Measurements from ENCODE around the gene EBNA1BP2. TPM values are rescaled to one million over a fixed set of nuclear protein-coding genes. Genes with fewer than 3 reads are reported as not detected.
A peak's percentile ranks its signal among the peaks of the same experiment; 100 is the strongest.

Gene EBNA1BP2
- total RNA-seq, 1 donor from 2014 or later = 81.6 TPM

DNA sequence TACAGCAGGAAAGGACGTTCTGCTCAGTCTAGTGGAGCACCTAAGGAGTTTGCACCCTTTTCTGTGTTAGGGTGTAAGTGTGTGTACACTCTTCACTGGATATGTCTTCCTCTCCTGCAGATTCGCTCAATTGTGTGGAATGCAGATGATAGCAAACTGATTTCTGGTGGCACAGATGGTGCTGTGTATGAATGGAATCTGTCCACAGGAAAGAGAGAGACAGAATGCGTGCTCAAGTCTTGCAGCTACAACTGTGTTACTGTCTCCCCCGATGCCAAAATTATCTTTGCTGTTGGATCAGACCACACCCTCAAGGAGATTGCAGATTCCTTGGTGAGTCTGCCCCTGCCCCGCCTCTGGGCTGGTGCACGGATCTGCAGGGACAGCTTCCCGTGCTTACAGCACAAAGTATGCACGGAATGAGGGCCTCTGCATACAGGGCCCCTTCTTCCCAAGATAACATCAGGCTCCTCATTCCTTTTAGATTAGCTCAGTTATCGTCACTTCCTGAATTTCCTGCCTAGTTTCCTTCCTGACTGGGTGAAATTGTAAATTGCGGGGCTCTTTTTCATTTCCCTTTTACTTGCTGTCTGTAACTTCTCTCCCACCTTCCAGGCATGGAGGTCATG, 34.6 kb upstream of the EBNA1BP2 start:
- Mint-ChIP-seq H3K4me1 (ENCODE audit: low read depth, unreplicated experiment) (peaks cover 30% of the 10 kb centered on the region), H3K9me3 (ENCODE audit: unreplicated experiment) (peaks cover 8% of the 10 kb centered on the region), H3K36me3 (ENCODE audit: low read depth, unreplicated experiment) (no peaks in the 10 kb centered on the region), H3K4me3 (ENCODE audit: unreplicated experiment) (peak overlapping the region; percentile 47), H3K27me3 (ENCODE audit: low read depth, unreplicated experiment) (no peaks in the 10 kb centered on the region), H3K27ac (ENCODE audit: unreplicated experiment) (peak overlapping the region; percentile 97)
- Histone ChIP-seq H3K9ac (ENCODE audit: low read length) (peak overlapping the region; percentile 70), H3K27ac (ENCODE audit: low read depth, low read length) (peak overlapping the region; percentile 94), H3K4me2 (ENCODE audit: low read length) (peak overlapping the region; percentile 80), H3K79me2 (ENCODE audit: insufficient read depth, low read length) (no peaks in the 10 kb centered on the region), H3K4me1 (ENCODE audit: insufficient read depth, low read length) (peaks cover 26% of the 10 kb centered on the region), H3K4me3 (ENCODE audit: insufficient read depth, low read depth, low read length) (peak overlapping the region; percentile 38), H3K36me3 (ENCODE audit: insufficient read depth, low read length) (no peaks in the 10 kb centered on the region), H3K27me3 (ENCODE audit: insufficient read depth, low read length) (no peaks in the 10 kb centered on the region), H3K9me3 (ENCODE audit: insufficient read depth, low read depth, low read length) (no peaks in the 10 kb centered on the region), H4K20me1 (ENCODE audit: insufficient read depth, low read length) (no peaks in the 10 kb centered on the region), H2AFZ (ENCODE audit: low read depth, low read length) (peak overlapping the region; percentile 75)
- FAIRE-seq (peak; percentile 89), DNase-seq (ENCODE audit: low read depth) (peak; percentile 95)
- no peak for TF ChIP-seq EZH2 (IDR thresholded peaks at IDR 0.05; ENCODE audit: insufficient read depth, low read length)
- TF ChIP-seq CTCF (IDR thresholded peaks at IDR 0.05; ENCODE audit: insufficient read depth, low read depth, low read length) = no peak

DNA sequence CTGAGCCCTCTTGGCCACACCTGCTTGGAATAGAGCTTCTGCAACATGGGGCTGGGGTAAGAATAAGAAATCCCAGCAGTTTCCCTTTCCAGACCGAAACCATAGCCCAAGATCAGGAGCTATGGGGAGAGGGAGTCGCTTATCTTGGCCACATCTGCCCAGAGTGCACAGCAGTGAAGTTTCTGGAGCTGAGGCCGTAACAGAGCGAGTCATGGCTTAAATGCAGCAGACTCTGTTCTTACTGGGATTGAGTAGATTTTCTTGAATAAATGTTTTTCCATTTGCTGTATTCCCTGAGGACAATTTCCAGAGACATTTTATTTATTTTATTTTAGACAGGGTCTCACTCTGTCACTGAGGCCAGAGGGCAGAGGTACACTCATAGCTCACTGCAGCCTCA, 33.6 kb upstream of the EBNA1BP2 start:
- Mint-ChIP-seq H3K4me1 (ENCODE audit: low read depth, unreplicated experiment) (peaks cover 30% of the 10 kb centered on the region), H3K36me3 (ENCODE audit: low read depth, unreplicated experiment) (no peaks in the 10 kb centered on the region), H3K27ac (ENCODE audit: unreplicated experiment) (peak overlapping the region; percentile 97), H3K4me3 (ENCODE audit: unreplicated experiment) (no peak overlapping the region), H3K27me3 (ENCODE audit: low read depth, unreplicated experiment) (no peaks in the 10 kb centered on the region), H3K9me3 (ENCODE audit: unreplicated experiment) (peaks cover 8% of the 10 kb centered on the region)
- Histone ChIP-seq H3K27me3 (ENCODE audit: insufficient read depth, low read length) (no peaks in the 10 kb centered on the region), H3K27ac (ENCODE audit: low read depth, low read length) (peak overlapping the region; percentile 94), H3K4me2 (ENCODE audit: low read length) (peak overlapping the region; percentile 80), H3K4me3 (ENCODE audit: insufficient read depth, low read depth, low read length) (no peak overlapping the region), H4K20me1 (ENCODE audit: insufficient read depth, low read length) (no peaks in the 10 kb centered on the region), H3K9me3 (ENCODE audit: insufficient read depth, low read depth, low read length) (no peaks in the 10 kb centered on the region), H3K9ac (ENCODE audit: low read length) (no peak overlapping the region), H3K36me3 (ENCODE audit: insufficient read depth, low read length) (no peaks in the 10 kb centered on the region), H3K79me2 (ENCODE audit: insufficient read depth, low read length) (no peaks in the 10 kb centered on the region), H3K4me1 (ENCODE audit: insufficient read depth, low read length) (peaks cover 26% of the 10 kb centered on the region), H2AFZ (ENCODE audit: low read depth, low read length) (peak overlapping the region; percentile 38)
- DNase-seq (ENCODE audit: low read depth) = peak; percentile 33
- no peak for TF ChIP-seq CTCF (IDR thresholded peaks at IDR 0.05; ENCODE audit: insufficient read depth, low read depth, low read length)
- TF ChIP-seq EZH2 (IDR thresholded peaks at IDR 0.05; ENCODE audit: insufficient read depth, low read length) = no peak
- FAIRE-seq = no peak

DNA sequence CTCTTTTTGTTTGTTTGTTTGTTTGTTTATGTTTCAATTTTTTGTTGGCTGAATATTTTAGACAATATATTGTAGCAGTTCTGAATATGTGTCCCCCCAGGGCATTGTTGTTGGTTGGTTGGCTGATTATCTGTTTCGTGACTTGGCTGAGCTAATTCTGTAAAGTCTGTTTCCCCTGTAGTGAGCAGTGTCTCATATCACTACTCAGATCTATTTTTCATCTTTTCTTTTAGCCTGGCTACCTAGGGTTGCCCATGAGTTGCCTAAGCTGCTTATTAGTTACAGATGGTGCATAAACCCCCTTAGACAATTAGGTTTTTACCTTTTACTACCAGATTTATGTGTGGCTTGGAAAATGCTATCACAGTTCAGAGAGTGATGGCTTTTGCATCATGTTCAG, 32.3 kb upstream of the EBNA1BP2 start:
- Histone ChIP-seq H4K20me1 (ENCODE audit: insufficient read depth, low read length) (no peaks in the 10 kb centered on the region), H3K36me3 (ENCODE audit: insufficient read depth, low read length) (no peaks in the 10 kb centered on the region), H3K9ac (ENCODE audit: low read length) (no peak overlapping the region), H3K9me3 (ENCODE audit: insufficient read depth, low read depth, low read length) (no peaks in the 10 kb centered on the region), H3K4me2 (ENCODE audit: low read length) (no peak overlapping the region), H3K4me1 (ENCODE audit: insufficient read depth, low read length) (peaks cover 26% of the 10 kb centered on the region), H3K27ac (ENCODE audit: low read depth, low read length) (no peak overlapping the region), H2AFZ (ENCODE audit: low read depth, low read length) (no peak overlapping the region), H3K27me3 (ENCODE audit: insufficient read depth, low read length) (no peaks in the 10 kb centered on the region), H3K79me2 (ENCODE audit: insufficient read depth, low read length) (no peaks in the 10 kb centered on the region), H3K4me3 (ENCODE audit: insufficient read depth, low read depth, low read length) (no peak overlapping the region)
- peaks cover 8% of the 10 kb centered on the region for H3K9me3 Mint-ChIP-seq (ENCODE audit: unreplicated experiment)
- H3K27me3 Mint-ChIP-seq (ENCODE audit: low read depth, unreplicated experiment) = no peaks in the 10 kb centered on the region
- H3K27ac Mint-ChIP-seq (ENCODE audit: unreplicated experiment) = no peak overlapping the region
- H3K4me1 Mint-ChIP-seq (ENCODE audit: low read depth, unreplicated experiment) = peaks cover 30% of the 10 kb centered on the region
- no peak overlapping the region for H3K4me3 Mint-ChIP-seq (ENCODE audit: unreplicated experiment)
- DNase-seq (ENCODE audit: low read depth) (no peak), FAIRE-seq (no peak)
- H3K36me3 Mint-ChIP-seq (ENCODE audit: low read depth, unreplicated experiment) = no peaks in the 10 kb centered on the region
- TF ChIP-seq CTCF (IDR thresholded peaks at IDR 0.05; ENCODE audit: insufficient read depth, low read depth, low read length) (no peak), EZH2 (IDR thresholded peaks at IDR 0.05; ENCODE audit: insufficient read depth, low read length) (no peak)
